ENCODE data around the gene IFT81.
A peak's percentile ranks its signal among the peaks of the same experiment; 100 is the strongest.
"Not testable (repeated sequence)": the region's sequence is repeated elsewhere in the genome, so short reads cannot be mapped to it uniquely, and the experiment has no call there.

IFT81 gene

GRCh38 chr12:110109037-110109836, 14.9 kb upstream of the IFT81 start:
- DNase-seq: peak; percentile 100

- DNase-seq: no peak
Observed at GRCh38 chr12:110109837-110110535, 14.2 kb upstream of the IFT81 start.

- DNase-seq: no peak
Observed at GRCh38 chr12:110111476-110112334, 12.5 kb upstream of the IFT81 start.

- DNase-seq: no peak
Observed at GRCh38 chr12:110112335-110112660, 11.9 kb upstream of the IFT81 start.

GRCh38 chr12:110114528-110114937, 9.6 kb upstream of the IFT81 start:
- DNase-seq: no peak

- DNase-seq: no peak
Observed at GRCh38 chr12:110115675-110116074, 8.5 kb upstream of the IFT81 start.

- DNase-seq: no peak
Observed at GRCh38 chr12:110116623-110117022, 7.5 kb upstream of the IFT81 start.

- not testable (repeated sequence) for DNase-seq
Observed at GRCh38 chr12:110117210-110117609, 6.9 kb upstream of the IFT81 start.

GRCh38 chr12:110117956-110118685, 6.0 kb upstream of the IFT81 start:
- DNase-seq: no peak

- no peak for DNase-seq
Observed at GRCh38 chr12:110122929-110123328, 1.2 kb upstream of the IFT81 start.

GRCh38 chr12:110123919-110124268, 263 bp upstream of the IFT81 start:
- no peak for DNase-seq

GRCh38 chr12:110126557-110126956, 2.4 kb downstream of the IFT81 start:
- DNase-seq: no peak

- peak; percentile 79 for DNase-seq
Observed at GRCh38 chr12:110134691-110135411, 10.7 kb downstream of the IFT81 start.

- no peak for DNase-seq
Observed at GRCh38 chr12:110135806-110136205, 11.6 kb downstream of the IFT81 start.

GRCh38 chr12:110137786-110138185, 13.6 kb downstream of the IFT81 start:
- no peak for DNase-seq

- DNase-seq: peak; percentile 90
Observed at GRCh38 chr12:110141389-110141788, 17.2 kb downstream of the IFT81 start.

GRCh38 chr12:110146986-110147385, 22.8 kb downstream of the IFT81 start:
- no peak for DNase-seq

- DNase-seq: no peak
Observed at GRCh38 chr12:110149086-110149660, 25.0 kb downstream of the IFT81 start.

- no peak for DNase-seq
Observed at GRCh38 chr12:110156766-110157165, 32.6 kb downstream of the IFT81 start.

- no peak for DNase-seq
Observed at GRCh38 chr12:110157539-110157938, 33.4 kb downstream of the IFT81 start.

GRCh38 chr12:110159671-110160245, 35.6 kb downstream of the IFT81 start:
- no peak for DNase-seq
